ENCODE data around the gene MCM9.

MCM9 gene

GRCh38 chr6:118934461-118935330 is at the start of gene MCM9:
MCM9 (minus strand) TSS chr6:118935159; CDS start chr6:118931723, 3,436 bp downstream.
- DNase-seq: peak; percentile 49

GRCh38 chr6:118984342-118984741 is 49.4 kb upstream of the MCM9 start:
- DNase-seq: no peak

- DNase-seq: no peak
These were observed 47.6 kb upstream of the MCM9 start for GRCh38 chr6:118982575-118982911.

DNA sequence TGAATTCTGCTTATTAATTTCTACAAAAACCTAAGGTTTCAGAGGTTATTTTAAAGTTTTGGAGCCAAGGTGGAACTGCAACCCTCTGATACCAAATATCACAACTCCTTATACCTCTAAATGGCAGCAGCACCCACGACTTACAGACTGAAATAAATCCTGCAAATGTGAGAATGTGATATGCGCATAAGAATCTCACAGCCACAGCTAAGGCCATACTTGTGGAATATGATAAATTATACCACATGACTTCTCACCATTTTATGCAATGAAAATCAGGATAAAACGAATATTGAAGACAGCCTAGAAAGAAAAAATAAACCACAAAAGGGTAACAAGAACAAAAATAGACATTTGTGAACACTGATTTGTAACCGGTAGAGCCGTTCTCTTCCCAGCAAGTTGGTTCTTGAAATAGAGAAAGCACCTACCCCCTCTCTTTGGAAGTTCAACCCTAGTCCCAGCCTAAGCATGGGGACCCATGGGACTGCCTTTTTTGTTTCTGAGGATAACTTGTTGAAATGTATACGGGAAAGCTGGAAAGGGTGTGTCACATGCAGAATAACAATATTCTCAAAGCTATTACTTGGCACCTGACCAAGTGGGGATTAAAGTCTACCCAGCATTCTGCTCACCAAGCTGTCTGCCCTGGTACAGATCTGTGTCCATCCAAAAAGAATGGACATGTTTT is 47.1 kb upstream of the MCM9 start:
- DNase-seq: no peak

DNA sequence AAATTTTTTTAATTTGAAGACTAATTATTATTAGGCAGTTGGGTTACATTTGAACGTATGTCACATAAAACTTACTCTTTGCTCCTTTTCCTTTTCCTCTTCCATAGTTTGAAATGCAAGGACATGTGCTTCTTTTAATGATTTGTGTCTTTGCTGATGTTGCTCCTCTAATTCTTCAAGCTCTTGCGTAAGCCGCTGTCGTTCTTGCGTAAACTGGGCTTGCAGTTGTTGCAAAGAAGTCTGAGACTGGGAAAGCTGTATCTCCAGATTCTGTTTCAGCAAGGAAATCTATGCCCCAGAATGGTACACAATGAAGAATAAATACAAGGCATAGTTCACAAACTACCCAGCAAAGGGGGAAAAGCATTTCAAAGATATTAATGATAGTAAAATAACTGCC is 45.1 kb upstream of the MCM9 start:
- DNase-seq: no peak

GRCh38 chr6:118974790-118975189 is 39.8 kb upstream of the MCM9 start:
- no peak for DNase-seq

DNA sequence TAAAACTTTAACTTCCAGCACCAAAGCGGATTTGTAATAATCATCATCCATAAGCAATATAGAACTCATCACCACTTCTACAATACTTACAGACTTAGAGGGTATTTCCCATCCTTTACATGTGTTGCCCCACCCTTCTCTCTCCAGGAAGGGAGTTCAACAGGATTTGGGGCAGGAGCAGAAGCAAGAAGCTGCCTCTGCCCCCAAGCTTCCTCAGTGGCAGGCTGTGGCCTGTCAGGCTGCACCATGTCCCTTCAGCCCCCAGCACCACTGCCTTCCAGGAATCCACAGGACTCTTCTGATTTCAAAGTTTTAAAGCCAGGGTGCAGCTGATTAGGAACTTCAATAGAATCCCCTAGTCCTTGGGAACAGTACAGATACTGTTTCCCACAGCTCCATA is 36.7 kb upstream of the MCM9 start:
- no peak for DNase-seq

- no peak for DNase-seq
These were observed 35.9 kb upstream of the MCM9 start for GRCh38 chr6:118970866-118971265.

DNA sequence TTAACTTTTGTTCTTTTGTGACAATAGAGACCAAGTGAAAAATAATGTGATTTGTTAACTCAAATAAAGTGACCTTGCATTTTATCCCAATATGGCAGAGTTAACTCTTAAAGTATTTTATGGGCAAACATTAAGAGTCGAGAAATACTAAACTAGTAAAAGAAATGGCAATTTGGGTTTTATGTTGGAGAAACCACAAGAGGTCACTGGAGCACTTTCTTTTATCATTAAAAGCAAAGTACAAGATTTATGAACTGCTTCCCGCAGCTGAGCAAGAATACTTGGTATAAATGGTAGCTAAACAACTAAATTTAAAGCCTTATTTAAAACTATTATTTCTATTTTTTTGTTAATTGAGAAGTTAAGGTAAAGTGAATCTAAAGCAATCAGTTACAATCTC is 33.5 kb upstream of the MCM9 start:
- no peak for DNase-seq

DNA sequence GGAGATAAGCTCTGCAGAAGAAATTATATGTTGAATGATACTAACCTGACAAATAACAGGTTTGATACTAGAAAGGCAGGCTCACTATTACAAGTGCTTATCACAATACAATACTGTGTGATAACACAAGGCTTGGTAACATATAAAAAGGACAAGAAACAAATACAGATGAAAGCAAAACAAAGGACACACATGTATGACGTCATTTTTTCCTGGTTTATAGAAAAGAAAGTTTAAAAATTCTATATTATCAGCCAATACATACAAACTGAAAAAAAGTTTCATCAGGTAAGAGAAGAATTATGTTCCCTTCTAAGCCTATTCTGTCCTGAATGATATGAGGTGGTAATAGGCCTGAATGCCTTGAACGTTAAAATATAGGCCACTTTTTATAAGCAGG is 32.3 kb upstream of the MCM9 start:
- no peak for DNase-seq

GRCh38 chr6:118965843-118966370 is 30.9 kb upstream of the MCM9 start:
- no peak for DNase-seq

DNA sequence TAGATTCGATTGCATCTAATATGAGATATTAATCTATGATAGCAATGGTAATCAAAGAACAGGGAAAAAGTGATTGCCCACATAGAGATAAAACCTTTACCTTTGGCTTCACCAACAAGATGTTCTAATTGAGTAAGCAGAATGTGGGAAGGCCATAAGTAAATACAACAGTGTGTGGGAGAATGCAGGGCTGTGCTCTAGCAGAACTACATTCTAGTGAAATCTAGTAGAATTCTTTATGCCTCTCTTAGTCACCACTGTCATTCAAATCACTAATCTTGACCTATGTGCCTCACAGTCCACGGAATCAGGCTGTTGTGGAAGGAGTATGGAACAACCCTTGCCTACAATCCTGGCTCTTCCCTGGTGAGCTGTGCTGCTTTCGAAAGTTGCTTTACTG is 30.4 kb upstream of the MCM9 start:
- DNase-seq: no peak

DNA sequence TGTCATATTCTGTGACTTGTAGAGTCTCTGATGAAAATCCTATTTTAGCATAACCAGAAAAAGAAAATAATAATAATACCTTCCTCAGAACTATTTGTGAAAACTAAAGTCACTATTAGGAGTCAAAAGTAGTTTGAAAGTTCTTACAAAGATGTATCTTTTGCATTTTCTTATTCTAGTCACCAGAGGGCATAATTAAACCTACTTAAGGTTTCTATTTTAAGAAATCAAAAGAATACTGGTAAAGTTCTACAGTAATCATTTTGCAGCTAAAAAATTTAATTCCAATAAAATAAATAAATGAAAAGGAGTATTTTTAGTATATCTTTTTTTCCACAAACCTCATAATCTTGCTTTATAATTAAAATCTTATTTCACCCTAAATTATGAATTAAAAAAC is 28.0 kb upstream of the MCM9 start:
- no peak for DNase-seq

GRCh38 chr6:118959903-118960302 is 24.9 kb upstream of the MCM9 start:
- DNase-seq: no peak

GRCh38 chr6:118953391-118953790 is 18.4 kb upstream of the MCM9 start:
- no peak for DNase-seq

DNA sequence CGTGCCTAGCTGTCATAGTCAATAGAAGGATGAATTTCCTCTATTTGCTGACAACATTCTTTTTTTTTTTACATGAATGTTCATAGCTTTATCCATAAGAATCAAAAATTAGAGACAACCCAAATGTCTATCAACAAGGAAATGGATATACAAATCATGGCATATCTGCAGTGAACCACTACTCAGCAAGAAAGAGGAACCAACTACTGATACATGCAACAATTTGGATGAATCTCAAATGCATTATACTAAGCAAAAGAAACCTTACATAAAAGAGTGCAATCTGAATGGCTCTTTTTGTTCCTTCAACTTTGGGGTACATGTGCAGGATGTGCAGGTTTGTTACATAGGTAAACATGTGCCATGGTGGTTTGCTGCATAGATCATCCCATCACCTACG is 17.7 kb upstream of the MCM9 start:
- no peak for DNase-seq

- no peak for DNase-seq
These were observed 10.3 kb upstream of the MCM9 start for GRCh38 chr6:118945217-118945616.

DNA sequence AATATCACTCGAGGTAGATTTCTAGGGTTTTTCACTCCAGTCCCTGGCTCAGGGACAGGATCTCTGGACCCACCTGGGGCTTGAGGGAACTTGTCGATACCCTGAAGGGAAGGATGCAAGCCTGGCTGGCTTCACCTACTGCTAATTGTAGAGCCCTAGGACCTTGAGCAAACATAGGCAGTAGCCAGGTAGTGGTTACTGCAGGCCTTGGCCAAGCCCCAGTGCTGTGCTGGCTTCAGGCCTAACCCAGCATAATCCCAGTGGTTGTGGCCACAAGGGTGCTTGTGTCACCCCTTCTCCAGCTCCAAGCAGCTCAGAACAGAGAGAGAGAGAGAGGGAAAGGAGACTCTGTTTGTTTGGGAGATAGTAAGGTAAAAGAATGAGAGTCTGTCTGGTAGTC is 5.8 kb upstream of the MCM9 start:
- no peak for DNase-seq

DNA sequence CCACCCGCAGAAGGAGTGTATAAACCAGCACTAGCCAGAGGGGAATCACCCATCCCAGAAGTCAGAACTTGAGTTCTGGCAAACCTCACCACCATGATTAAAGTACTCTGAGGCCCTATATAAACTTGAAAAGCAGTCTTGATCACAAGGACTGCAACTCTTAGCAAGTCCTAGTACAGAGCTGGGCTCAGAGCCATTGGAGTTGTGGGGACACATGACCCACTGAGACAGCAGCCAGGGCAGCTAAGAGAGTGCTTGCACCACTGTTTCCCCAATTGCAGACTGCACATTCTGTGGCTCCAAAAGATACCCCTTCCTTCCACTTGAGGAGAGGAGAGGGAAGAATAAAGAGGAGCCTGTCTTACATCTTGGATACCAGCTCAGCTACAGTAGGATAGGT is 4.7 kb upstream of the MCM9 start:
- DNase-seq: no peak

GRCh38 chr6:118935978-118936703 is 1.2 kb upstream of the MCM9 start:
- DNase-seq: no peak

GRCh38 chr6:118935331-118935668 is 341 bp upstream of the MCM9 start:
- DNase-seq: no peak

GRCh38 chr6:118933855-118934460 is 1.0 kb downstream of the MCM9 start:
- DNase-seq: no peak

DNA sequence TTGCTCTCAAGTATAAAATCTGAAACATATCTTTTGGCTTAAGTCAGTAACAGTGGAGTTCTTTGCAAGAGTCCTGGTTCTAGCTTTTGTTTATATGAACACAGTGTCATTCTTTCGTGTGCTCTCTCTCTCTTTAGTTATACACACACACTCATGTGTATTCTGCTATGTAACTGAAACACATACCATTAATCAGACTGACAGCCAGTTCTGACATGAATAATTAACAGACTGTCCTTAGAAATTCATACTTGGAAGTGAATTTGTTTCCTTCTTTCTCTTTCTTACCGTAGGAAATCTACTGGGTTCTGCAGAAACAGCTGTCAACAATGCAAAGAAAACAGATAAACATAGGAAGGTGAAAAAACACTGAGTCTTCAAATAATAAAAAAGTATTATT is 2.5 kb downstream of the MCM9 start:
- no peak for DNase-seq

All from NCI-H1694 (cell line).